IMR-90 (cell line): Measurements from ENCODE around the gene ZNHIT1. TPM values are rescaled to one million over a fixed set of nuclear protein-coding genes. Genes with fewer than 3 reads are reported as not detected.

Source experiments
- ATAC-seq: fragments of 200-7000 bp; cut with Tn5 transposase; 2 replicates; pipeline ENCODE4 v1.9.1; 2020; ENCODE audit warnings: low read depth, mild to moderate bottlenecking, moderate library complexity
- BruUV-seq: library from RNA; stranded (reverse); fragments of 400-500 nt; replicated peaks from 2 replicates; lab custom pipeline; 2021; lab: Mats Ljungman, UMichigan
- CTCF ChIA-PET: fragments of 300-600 bp; formaldehyde crosslinking; extraction: SDS; loops from one replicate; lab custom pipeline; 2021; ENCODE audit warnings: antibody characterized with exemption; lab: Yijun Ruan, JAX
- POLR2A ChIA-PET: fragments of 300-600 bp; sonication (Branson Sonifier 250); formaldehyde crosslinking; loops from one replicate; lab custom pipeline; 2022; ENCODE audit warnings: antibody characterized with exemption; ENCODE audit not compliant: unreplicated experiment; lab: Charles Lee
- DNase-seq: peaks from one replicate; pipeline ENCODE4 v3.0.0; 2013
- H2AFZ ChIP-seq: replicated peaks from 2 replicates; pipeline ENCODE3; 2013; ENCODE audit warnings: low read length, mild to moderate bottlenecking; ENCODE audit not compliant: poor library complexity
- H2AK5ac ChIP-seq: 2 replicates; pipeline ENCODE4 v1.6.1; 2013; ENCODE audit warnings: low read depth, low read length, inconsistent platforms
- H2AK9ac ChIP-seq: replicated peaks from 2 replicates; pipeline ENCODE3; 2013; ENCODE audit warnings: mild to moderate bottlenecking, low read depth, low read length, moderate library complexity; ENCODE audit not compliant: poor library complexity
- H2BK120ac ChIP-seq: 2 replicates; pipeline ENCODE4 v1.6.1; 2013; ENCODE audit warnings: low read depth, low read length, inconsistent platforms
- H2BK15ac ChIP-seq: 3 replicates; pipeline ENCODE4 v1.6.1; 2013; ENCODE audit warnings: low read depth, low read length, inconsistent platforms
- H2BK20ac ChIP-seq: 2 replicates; pipeline ENCODE4 v1.6.1; 2013; ENCODE audit warnings: low read depth, mild to moderate bottlenecking, inconsistent platforms, low read length, moderate library complexity
- H2BK5ac ChIP-seq: 2 replicates; pipeline ENCODE4 v1.6.1; 2013; ENCODE audit warnings: mild to moderate bottlenecking, low read depth, low read length, inconsistent platforms; ENCODE audit not compliant: poor library complexity, severe bottlenecking
- H3K14ac ChIP-seq: replicated peaks from 2 replicates; pipeline ENCODE4 v1.6.1; 2013; ENCODE audit warnings: low read depth, low read length, inconsistent platforms
- H3K18ac ChIP-seq: 2 replicates; pipeline ENCODE4 v1.6.1; 2013; ENCODE audit warnings: low read depth, low read length, control low read depth
- H3K23ac ChIP-seq: 2 replicates; pipeline ENCODE4 v1.6.1; 2013; ENCODE audit warnings: low read depth, low read length, inconsistent platforms
- H3K27ac ChIP-seq: 2 replicates; pipeline ENCODE4 v1.5.1; 2013; ENCODE audit warnings: mild to moderate bottlenecking, control low read depth, low read length; ENCODE audit not compliant: insufficient read depth
- H3K27me3 ChIP-seq: 2 replicates; pipeline ENCODE4 v1.6.1; 2013; ENCODE audit warnings: low read length; ENCODE audit not compliant: control insufficient read depth, insufficient read depth
- H3K36me3 ChIP-seq: 2 replicates; pipeline ENCODE4 v1.6.1; 2013; ENCODE audit warnings: low read length, mixed read lengths; ENCODE audit not compliant: control insufficient read depth, insufficient read depth
- H3K4ac ChIP-seq: 2 replicates; pipeline ENCODE4 v1.6.1; 2013; ENCODE audit warnings: low read depth, low read length, inconsistent platforms
- H3K4me1 ChIP-seq: 2 replicates; pipeline ENCODE4 v1.6.1; 2013; ENCODE audit warnings: low read length, mixed read lengths; ENCODE audit not compliant: control insufficient read depth, insufficient read depth
- H3K4me2 ChIP-seq: 2 replicates; pipeline ENCODE4 v1.6.1; 2013; ENCODE audit warnings: low read depth, mild to moderate bottlenecking, control low read depth, low read length, moderate library complexity
- H3K4me3 ChIP-seq: 2 replicates; pipeline ENCODE4 v1.5.1; 2013; ENCODE audit warnings: low read depth, mild to moderate bottlenecking, control low read depth, low read length, moderate library complexity; ENCODE audit not compliant: insufficient read depth
- H3K56ac ChIP-seq: 2 replicates; pipeline ENCODE4 v1.6.1; 2013; ENCODE audit warnings: low read length, inconsistent platforms; ENCODE audit not compliant: insufficient read depth; ENCODE audit errors: extremely low read depth
- H3K79me1 ChIP-seq, 2 experiments: 2 replicates each; pipeline ENCODE4 v1.6.1; 2013; ENCODE audit warnings: low read length in 2 of 2, inconsistent platforms in 1 of 2, low read depth in 1 of 2
- H3K9ac ChIP-seq: 2 replicates; pipeline ENCODE4 v1.6.1; 2013; ENCODE audit warnings: low read depth, low read length, control low read depth
- H3K9me1 ChIP-seq: 2 replicates; pipeline ENCODE4 v1.6.1; 2013; ENCODE audit warnings: low read length, inconsistent platforms; ENCODE audit not compliant: insufficient read depth
- H3K9me3 ChIP-seq: 2 replicates; pipeline ENCODE4 v1.6.1; 2013; ENCODE audit warnings: low read length; ENCODE audit not compliant: control insufficient read depth, insufficient read depth
- H4K20me1 ChIP-seq: 2 replicates; pipeline ENCODE4 v1.6.1; 2013; ENCODE audit warnings: low read length, inconsistent platforms; ENCODE audit not compliant: insufficient read depth
- H4K5ac ChIP-seq: 2 replicates; pipeline ENCODE4 v1.6.1; 2013; ENCODE audit warnings: mild to moderate bottlenecking, low read depth, low read length, control low read depth
- H4K8ac ChIP-seq, 2 experiments: 2 replicates each; pipeline ENCODE4 v1.6.1; 2013; ENCODE audit warnings: low read depth in 2 of 2, low read length in 2 of 2, control low read depth in 1 of 2, inconsistent platforms in 1 of 2
- H4K91ac ChIP-seq: 2 replicates; pipeline ENCODE4 v1.6.1; 2013; ENCODE audit warnings: low read depth, low read length, inconsistent platforms; ENCODE audit not compliant: insufficient read depth
- FOS ChIP-seq: fragments of 150-350 bp; IDR thresholded peaks from 2 replicates; pipeline ENCODE4 v1.6.1; 2016; ENCODE audit warnings: low read depth, low read length
- MAZ ChIP-seq: IDR thresholded peaks from 2 replicates; pipeline ENCODE4 v1.6.1; 2012; ENCODE audit warnings: low read depth, mild to moderate bottlenecking, low read length, improper control_type of control experiment, moderate library complexity, borderline replicate concordance
- NFE2L2 ChIP-seq: fragments of 150-350 bp; IDR thresholded peaks from 2 replicates; pipeline ENCODE4 v1.6.1; 2016; ENCODE audit warnings: low read depth, mild to moderate bottlenecking, low read length
- RFX5 ChIP-seq: IDR thresholded peaks from 2 replicates; pipeline ENCODE4 v1.8.0; 2012; ENCODE audit warnings: low read depth, mild to moderate bottlenecking, low read length, moderate library complexity
- WGBS, 2 experiments: methylation state at CpG; one replicate each; pipeline versions ENCODE4 v1.1.5 to v1.1.7; 2013; ENCODE audit warnings: missing lambda C conversion rate in 2 of 2; ENCODE audit not compliant: insufficient read length in 1 of 2; ENCODE audit errors: extremely low coverage in 2 of 2; 5-methylcytosine and 5-hydroxymethylcytosine counted together
- dilution Hi-C: fragments of 300-500 bp; cut with HindIII; formaldehyde crosslinking; loops from one replicate; pipeline ENCODE4 v1.14.3; 2018; ENCODE audit warnings: low sequenced_read_pairs; ENCODE audit not compliant: unreplicated experiment
- in situ Hi-C: fragments of 300-500 bp; cut with MboI; formaldehyde crosslinking; loops from 3 replicates; pipeline ENCODE4 v1.14.3; 2019; ENCODE audit warnings: low sequenced_read_pairs, inconsistent platforms, mixed read lengths
- intact Hi-C: fragments of 100-400 bp; cut with micrococcal nuclease; formaldehyde crosslinking; loops from 2 replicates; pipeline ENCODE4 v1.10.0; 2022
- polyA plus RNA-seq, 3 experiments: library from polyadenylated mRNA; depleted of rRNA; stranded (reverse); fragments of >200 nt; gene quantifications; 2 replicates each; pipeline ENCODE4 v1.2.3, GENCODE V29; 2012; ENCODE audit warnings: low replicate concordance in 1 of 3
- total RNA-seq: library from RNA; depleted of rRNA; stranded (reverse); fragments of >200 nt; gene quantifications from 2 replicates; pipeline ENCODE4 v1.2.3, GENCODE V29; 2012

Gene ZNHIT1
- total and polyA plus RNA-seq, 2 of the 4 experiments (the other 2 are of a cell fraction) = 31.7 to 47.1 TPM

DNA sequence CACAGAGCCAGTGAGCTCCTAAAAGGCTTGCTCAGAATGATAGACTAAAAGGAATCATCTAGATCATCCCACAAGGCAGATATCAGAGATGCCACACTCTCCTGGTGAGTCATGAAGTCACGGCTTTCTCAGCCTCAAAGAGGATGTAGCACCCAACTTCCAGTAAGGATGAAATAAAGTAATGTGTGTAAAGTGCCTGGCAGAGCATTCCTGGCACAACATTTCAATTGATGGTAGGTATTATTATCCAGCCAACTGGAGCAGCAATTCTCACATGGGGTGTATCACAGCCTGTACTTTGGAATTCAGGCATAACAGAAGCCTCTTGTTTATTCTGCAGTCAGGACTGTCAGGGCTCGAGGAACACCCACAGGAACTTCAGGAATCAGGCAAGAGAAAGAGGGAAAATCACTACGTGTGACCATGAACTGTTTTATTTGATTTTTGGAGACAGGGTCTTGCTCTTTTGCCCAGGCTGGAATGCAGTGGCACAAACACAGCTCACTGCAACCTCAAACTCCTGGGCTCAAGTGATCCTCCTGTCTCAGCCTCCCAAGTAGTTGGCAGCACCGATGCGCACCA is 32.6 kb upstream of the ZNHIT1 start:
- H3K9me3 ChIP-seq = no peaks in the 10 kb centered on the region
- H4K91ac ChIP-seq = no peak overlapping the region
- no peak overlapping the region for H2BK120ac ChIP-seq
- ChIA-PET POLR2A (no interaction called here), CTCF (interaction anchor here (0.6 kb wide), 1 partner anchor 116 kb away, joined by 4 read pairs; no protein-coding TSS in a partner anchor)
- no peak overlapping the region for H2AFZ ChIP-seq
- H3K14ac ChIP-seq = no peak overlapping the region
- no peak overlapping the region for H3K4ac ChIP-seq
- H2AK9ac ChIP-seq = no peak overlapping the region
- WGBS, 2 experiments = 100% methylated on average over 2 of the region's 5 CpGs; no CpG with 5 or more reads in 1 of the 2 experiments
- H4K8ac ChIP-seq = no peak overlapping the region
- no peak overlapping the region for H2AK5ac ChIP-seq
- no peak overlapping the region for H3K23ac ChIP-seq
- intact Hi-C loops = no loop called here
- H4K5ac ChIP-seq = no peak overlapping the region
- H2BK20ac ChIP-seq = no peak overlapping the region
- no peak overlapping the region for H3K4me3 ChIP-seq
- no peaks in the 10 kb centered on the region for H4K20me1 ChIP-seq
- in situ Hi-C loops = loop anchor here (5.0 kb wide), 1 partner anchor 38 kb away; no protein-coding TSS in a partner anchor
- H3K56ac ChIP-seq = no peak overlapping the region
- no peak overlapping the region for H3K4me2 ChIP-seq
- H3K27ac ChIP-seq = no peak overlapping the region
- H3K18ac ChIP-seq = no peak overlapping the region
- no peak for TF ChIP-seq RFX5
- TF ChIP-seq MAZ = no peak
- TF ChIP-seq NFE2L2 = no peak
- TF ChIP-seq FOS = 0 out of 2 replicates have a peak, but pooled peaks have one; percentile 17
- H3K27me3 ChIP-seq = peaks cover 7% of the 10 kb centered on the region
- no peaks in the 10 kb centered on the region for H3K4me1 ChIP-seq
- H3K79me1 ChIP-seq = no peaks in the 10 kb centered on the region
- H3K9me1 ChIP-seq = peaks cover 7% of the 10 kb centered on the region; the same call in 1 of the 2 replicates
- no peak overlapping the region for H2BK15ac ChIP-seq
- dilution Hi-C loops = no loop called here
- H3K36me3 ChIP-seq = no peaks in the 10 kb centered on the region
- DNase-seq = peak; percentile 55
- no peak overlapping the region for H2BK5ac ChIP-seq
- no TSS peak for BruUV-seq
- ATAC-seq = peak; percentile 65
- H3K9ac ChIP-seq = no peak overlapping the region
